Left ventricle myocardium inferior (tissue), 1 donor: ENCODE results near the gene RPL10A. TPM values are rescaled to one million over a fixed set of nuclear protein-coding genes. Genes with fewer than 3 reads are reported as not detected.
"Not testable (repeated sequence)": the region's sequence is repeated elsewhere in the genome, so short reads cannot be mapped to it uniquely, and the experiment has no call there.

ENCODE experiments used
- DNase-seq: peaks from one replicate; pipeline ENCODE4 v3.0.0-alpha.2; 2020
- H3K27ac ChIP-seq: fragments of 200-600 bp; replicated peaks from 2 replicates; pipeline ENCODE4 v1.8.0; 2021
- H3K27me3 ChIP-seq: fragments of 200-600 bp; 2 replicates; pipeline ENCODE4 v1.8.0; 2021; ENCODE audit warnings: low read depth
- H3K36me3 ChIP-seq: fragments of 200-600 bp; 2 replicates; pipeline ENCODE4 v1.8.0; 2021
- H3K4me1 ChIP-seq: fragments of 200-600 bp; 2 replicates; pipeline ENCODE4 v1.8.0; 2021
- H3K4me3 ChIP-seq: fragments of 200-600 bp; 2 replicates; pipeline ENCODE4 v1.8.0; 2021; ENCODE audit warnings: mild to moderate bottlenecking, moderate library complexity
- H3K9me3 ChIP-seq: fragments of 200-600 bp; replicated peaks from 2 replicates; pipeline ENCODE4 v1.8.0; 2021
- intact Hi-C: fragments of 100-400 bp; cut with micrococcal nuclease; formaldehyde crosslinking; loops from one replicate; pipeline ENCODE4 v1.11.0; 2022
- total RNA-seq: library from RNA; stranded (reverse); fragmentation: NEBNext Ultra II Directional; extraction: Animal tissue kit (Norgen Biotek cat#: 25700); gene quantifications from one replicate; pipeline ENCODE4 v1.2.1, GENCODE V29; 2021
- TF ChIP-seq, protein P1 (sequence below): fragments of 200-600 bp; IDR thresholded peaks from 2 replicates; pipeline ENCODE4 v1.8.0; 2021; ENCODE audit warnings: antibody characterized with exemption, mild to moderate bottlenecking, borderline replicate concordance
- donor health status: DM: no; HTN: yes; CAD: no; lungs with severe emphysema.

Gene RPL10A
- total RNA-seq, 1 donor from 2014 or later = 552 TPM

DNA sequence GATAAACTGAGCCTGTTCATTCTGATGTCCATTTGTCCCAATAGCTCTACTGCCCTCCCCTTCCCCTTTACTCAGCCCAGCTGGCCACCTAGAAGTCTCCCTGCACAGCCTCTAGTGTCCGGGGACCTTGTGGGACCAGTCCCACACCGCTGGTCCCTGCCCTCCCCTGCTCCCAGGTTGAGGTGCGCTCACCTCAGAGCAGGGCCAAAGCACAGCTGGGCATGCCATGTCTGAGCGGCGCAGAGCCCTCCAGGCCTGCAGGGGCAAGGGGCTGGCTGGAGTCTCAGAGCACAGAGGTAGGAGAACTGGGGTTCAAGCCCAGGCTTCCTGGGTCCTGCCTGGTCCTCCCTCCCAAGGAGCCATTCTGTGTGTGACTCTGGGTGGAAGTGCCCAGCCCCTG is 40.8 kb upstream of the RPL10A start:
- TF ChIP-seq, protein P1, sequence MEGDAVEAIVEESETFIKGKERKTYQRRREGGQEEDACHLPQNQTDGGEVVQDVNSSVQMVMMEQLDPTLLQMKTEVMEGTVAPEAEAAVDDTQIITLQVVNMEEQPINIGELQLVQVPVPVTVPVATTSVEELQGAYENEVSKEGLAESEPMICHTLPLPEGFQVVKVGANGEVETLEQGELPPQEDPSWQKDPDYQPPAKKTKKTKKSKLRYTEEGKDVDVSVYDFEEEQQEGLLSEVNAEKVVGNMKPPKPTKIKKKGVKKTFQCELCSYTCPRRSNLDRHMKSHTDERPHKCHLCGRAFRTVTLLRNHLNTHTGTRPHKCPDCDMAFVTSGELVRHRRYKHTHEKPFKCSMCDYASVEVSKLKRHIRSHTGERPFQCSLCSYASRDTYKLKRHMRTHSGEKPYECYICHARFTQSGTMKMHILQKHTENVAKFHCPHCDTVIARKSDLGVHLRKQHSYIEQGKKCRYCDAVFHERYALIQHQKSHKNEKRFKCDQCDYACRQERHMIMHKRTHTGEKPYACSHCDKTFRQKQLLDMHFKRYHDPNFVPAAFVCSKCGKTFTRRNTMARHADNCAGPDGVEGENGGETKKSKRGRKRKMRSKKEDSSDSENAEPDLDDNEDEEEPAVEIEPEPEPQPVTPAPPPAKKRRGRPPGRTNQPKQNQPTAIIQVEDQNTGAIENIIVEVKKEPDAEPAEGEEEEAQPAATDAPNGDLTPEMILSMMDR = no peak
- intact Hi-C loops = no loop called here
- no peaks in the 10 kb centered on the region for H3K4me1 ChIP-seq
- H3K27me3 ChIP-seq = no peaks in the 10 kb centered on the region
- no peak overlapping the region for H3K27ac ChIP-seq
- peaks cover 45% of the 10 kb centered on the region for H3K36me3 ChIP-seq
- peaks cover 22% of the 10 kb centered on the region for H3K9me3 ChIP-seq
- DNase-seq = no peak
- no peak overlapping the region for H3K4me3 ChIP-seq

DNA sequence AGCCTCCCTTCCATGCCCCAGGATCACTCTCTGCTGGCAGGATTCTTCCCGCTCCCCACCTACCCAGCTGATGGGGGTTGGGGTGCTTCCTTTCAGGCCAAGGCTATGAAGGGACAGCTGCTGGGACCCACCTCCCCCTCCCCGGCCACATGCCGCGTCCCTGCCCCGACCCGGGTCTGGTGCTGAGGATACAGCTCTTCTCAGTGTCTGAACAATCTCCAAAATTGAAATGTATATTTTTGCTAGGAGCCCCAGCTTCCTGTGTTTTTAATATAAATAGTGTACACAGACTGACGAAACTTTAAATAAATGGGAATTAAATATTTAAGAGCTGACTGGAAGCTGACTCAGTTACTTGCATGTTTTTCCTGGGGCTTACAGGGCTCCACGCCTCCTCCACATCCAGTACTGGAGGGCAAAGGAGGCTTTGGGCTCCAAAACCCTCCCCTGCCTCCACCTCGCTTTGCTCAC is 40.3 kb upstream of the RPL10A start:
- Histone ChIP-seq H3K4me3 (no peak overlapping the region), H3K36me3 (peaks cover 42% of the 10 kb centered on the region), H3K9me3 (peaks cover 22% of the 10 kb centered on the region), H3K4me1 (no peaks in the 10 kb centered on the region), H3K27ac (no peak overlapping the region), H3K27me3 (no peaks in the 10 kb centered on the region)
- DNase-seq = no peak
- TF ChIP-seq, protein P1 = no peak
- intact Hi-C loops = no loop called here

DNA sequence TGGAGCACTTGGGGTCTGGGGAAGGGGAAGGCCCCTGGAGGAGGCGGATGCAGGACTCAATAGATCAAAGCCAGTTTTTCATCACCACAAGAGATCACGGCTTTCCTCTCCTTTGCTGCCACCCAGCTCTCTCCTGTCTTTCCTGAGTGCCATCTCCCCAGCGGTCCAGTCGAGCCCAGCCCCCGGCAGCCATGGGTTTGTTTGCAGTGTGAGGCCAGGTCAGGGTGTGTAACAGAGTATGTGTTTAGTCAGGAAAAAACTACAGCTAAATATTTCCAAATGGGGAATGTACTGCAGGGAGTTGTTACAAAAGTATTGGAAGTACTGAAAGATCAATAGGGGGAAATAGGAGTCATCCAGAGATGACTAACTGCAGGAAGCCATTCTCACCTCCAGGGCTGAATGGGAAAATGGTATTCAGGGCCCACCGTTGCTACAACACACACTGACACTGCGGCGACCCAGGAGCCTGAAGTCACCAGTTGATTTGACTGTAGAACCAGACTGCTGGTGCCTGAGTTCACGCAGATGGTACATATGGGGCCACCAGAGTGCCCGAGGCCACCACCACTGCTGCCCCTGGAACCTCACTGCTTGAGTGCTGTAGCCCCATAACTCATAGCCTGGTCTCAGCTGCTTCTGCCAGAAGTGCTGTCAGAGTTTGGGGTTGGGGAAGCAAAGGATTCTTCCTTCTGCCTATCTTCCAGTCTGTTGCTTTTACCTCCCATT is 39.6 kb upstream of the RPL10A start:
- Histone ChIP-seq H3K4me1 (no peaks in the 10 kb centered on the region), H3K4me3 (no peak overlapping the region), H3K9me3 (peaks cover 22% of the 10 kb centered on the region), H3K27me3 (no peaks in the 10 kb centered on the region), H3K36me3 (peaks cover 39% of the 10 kb centered on the region), H3K27ac (no peak overlapping the region)
- intact Hi-C loops = no loop called here
- TF ChIP-seq, protein P1 = no peak
- DNase-seq = no peak

DNA sequence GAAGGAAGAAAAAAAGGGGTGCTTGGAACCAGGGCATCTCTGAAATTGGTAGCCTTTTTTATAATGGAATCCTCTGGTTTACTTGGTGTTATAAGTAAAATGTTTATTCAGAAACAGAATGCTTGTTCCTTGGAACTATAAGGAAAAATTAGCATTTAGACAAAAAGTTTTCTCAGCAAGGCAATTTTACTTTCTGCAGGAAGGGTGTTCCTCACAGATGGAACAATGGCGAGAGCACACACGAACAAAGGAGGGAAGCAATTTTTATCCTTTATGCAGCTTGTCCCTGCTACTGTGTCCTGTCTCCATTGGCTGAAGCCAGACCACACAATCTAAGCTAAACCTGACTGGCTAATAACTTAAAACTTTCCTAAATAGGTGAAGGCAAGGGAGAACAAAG is 38.7 kb upstream of the RPL10A start:
- intact Hi-C loops = no loop called here
- TF ChIP-seq, protein P1 = no peak
- no peak for DNase-seq
- H3K36me3 ChIP-seq = peaks cover 31% of the 10 kb centered on the region
- peaks cover 22% of the 10 kb centered on the region for H3K9me3 ChIP-seq
- H3K27ac ChIP-seq = no peak overlapping the region
- H3K4me3 ChIP-seq = no peak overlapping the region
- H3K4me1 ChIP-seq = peaks cover 2% of the 10 kb centered on the region
- no peaks in the 10 kb centered on the region for H3K27me3 ChIP-seq

DNA sequence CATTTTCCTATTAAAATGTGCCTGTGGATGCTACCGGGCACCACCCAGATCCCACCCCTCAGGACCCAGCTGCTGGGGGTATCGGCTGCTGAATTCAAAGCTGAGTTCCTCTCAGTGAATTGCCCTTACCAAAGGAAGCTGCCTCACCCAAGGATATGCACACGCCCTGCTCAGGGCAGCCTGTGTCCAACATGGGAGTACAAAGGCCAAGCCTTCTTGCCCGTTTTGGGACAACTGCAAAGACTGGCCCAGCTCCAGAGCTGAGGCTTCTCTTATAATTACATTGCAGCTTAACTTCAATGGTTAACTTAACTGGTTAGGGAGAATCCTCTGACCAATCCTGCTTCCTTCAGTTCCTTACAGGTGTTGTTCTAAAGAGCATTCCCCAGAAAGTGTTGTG is 35.9 kb upstream of the RPL10A start:
- Histone ChIP-seq H3K27ac (no peak overlapping the region), H3K36me3 (peaks cover 2% of the 10 kb centered on the region), H3K4me3 (no peak overlapping the region), H3K27me3 (no peaks in the 10 kb centered on the region), H3K9me3 (peaks cover 22% of the 10 kb centered on the region), H3K4me1 (peaks cover 13% of the 10 kb centered on the region)
- intact Hi-C loops = no loop called here
- TF ChIP-seq, protein P1 = no peak
- DNase-seq = no peak

DNA sequence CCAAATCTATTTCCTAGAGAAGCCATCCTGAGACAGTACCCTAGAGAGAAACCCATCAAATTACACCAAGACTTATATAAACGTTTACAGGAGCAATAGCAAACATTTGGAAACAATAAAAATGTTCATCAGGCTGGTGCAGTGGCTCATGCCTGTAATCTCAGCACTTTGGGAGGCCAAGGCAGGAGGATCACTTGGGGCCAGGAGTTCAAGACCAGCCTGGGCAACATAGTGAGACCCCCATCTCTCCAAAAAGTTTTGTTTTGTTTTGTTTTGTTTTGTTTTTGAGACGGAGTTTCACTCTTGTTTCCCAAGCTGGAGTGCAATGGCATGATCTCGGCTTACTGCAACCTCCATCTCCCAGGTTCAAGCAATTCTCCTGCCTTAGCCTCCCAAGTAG is 35.5 kb upstream of the RPL10A start:
- H3K4me3 ChIP-seq, H3K27ac ChIP-seq, intact Hi-C loops, H3K27me3 ChIP-seq, DNase-seq, H3K36me3 ChIP-seq: not testable (repeated sequence)
- Histone ChIP-seq H3K9me3 (peaks cover 22% of the 10 kb centered on the region), H3K4me1 (peaks cover 13% of the 10 kb centered on the region)
